ENCODE results near the gene POLR3A.
A peak's percentile ranks its signal among the peaks of the same experiment; 100 is the strongest.

POLR3A gene

GRCh38 chr10:77974396-77975074 lies 54.8 kb downstream of the POLR3A start:
- peak; percentile 56 for TF ChIP-seq CTCF (IDR thresholded peaks at IDR 0.05; ENCODE audit: low read depth, low read length)
- DNase-seq, result peak; percentile 61
- Histone ChIP-seq H3K4me3 (ENCODE audit: low read depth, low read length) (no peak overlapping the region), H3K27me3 (ENCODE audit: insufficient read depth, low read depth, severe bottlenecking) (no peaks in the 10 kb centered on the region), H3K9me3 (ENCODE audit: severe bottlenecking) (no peaks in the 10 kb centered on the region), H3K27ac (peak overlapping the region; percentile 69; the same call in 1 of the 2 replicates), H3K36me3 (peaks cover 39% of the 10 kb centered on the region)

GRCh38 chr10:77973276-77973675 lies 56.0 kb downstream of the POLR3A start:
- no peak for TF ChIP-seq CTCF (IDR thresholded peaks at IDR 0.05; ENCODE audit: low read depth, low read length)
- no peaks in the 10 kb centered on the region for H3K9me3 ChIP-seq (ENCODE audit: severe bottlenecking)
- no peak overlapping the region for H3K4me3 ChIP-seq (ENCODE audit: low read depth, low read length)
- H3K27ac ChIP-seq, result peak overlapping the region; percentile 69
- peak; percentile 67 for DNase-seq
- H3K36me3 ChIP-seq, result peaks cover 29% of the 10 kb centered on the region
- no peaks in the 10 kb centered on the region for H3K27me3 ChIP-seq (ENCODE audit: insufficient read depth, low read depth, severe bottlenecking)

GRCh38 chr10:77972148-77972547 lies 57.2 kb downstream of the POLR3A start:
- no peak for TF ChIP-seq CTCF (IDR thresholded peaks at IDR 0.05; ENCODE audit: low read depth, low read length)
- DNase-seq, result no peak
- Histone ChIP-seq H3K27me3 (ENCODE audit: insufficient read depth, low read depth, severe bottlenecking) (no peaks in the 10 kb centered on the region), H3K4me3 (ENCODE audit: low read depth, low read length) (no peak overlapping the region), H3K27ac (no peak overlapping the region), H3K9me3 (ENCODE audit: severe bottlenecking) (no peaks in the 10 kb centered on the region), H3K36me3 (peaks cover 20% of the 10 kb centered on the region)

- no peaks in the 10 kb centered on the region for H3K9me3 ChIP-seq (ENCODE audit: severe bottlenecking)
- no peaks in the 10 kb centered on the region for H3K27me3 ChIP-seq (ENCODE audit: insufficient read depth, low read depth, severe bottlenecking)
- H3K36me3 ChIP-seq, result peaks cover 16% of the 10 kb centered on the region
- no peak for TF ChIP-seq CTCF (IDR thresholded peaks at IDR 0.05; ENCODE audit: low read depth, low read length)
- DNase-seq, result no peak
- no peak overlapping the region for H3K4me3 ChIP-seq (ENCODE audit: low read depth, low read length)
- H3K27ac ChIP-seq, result 0 out of 2 replicates have a peak overlapping the region, but pooled peaks have one; percentile 20
Measured at GRCh38 chr10:77971804-77972144, 57.5 kb downstream of the POLR3A start.

- Histone ChIP-seq H3K9me3 (ENCODE audit: severe bottlenecking) (no peaks in the 10 kb centered on the region), H3K27ac (0 out of 2 replicates have a peak overlapping the region, but pooled peaks have one; percentile 20), H3K27me3 (ENCODE audit: insufficient read depth, low read depth, severe bottlenecking) (no peaks in the 10 kb centered on the region), H3K36me3 (peaks cover 12% of the 10 kb centered on the region), H3K4me3 (ENCODE audit: low read depth, low read length) (no peak overlapping the region)
- no peak for DNase-seq
- TF ChIP-seq CTCF (IDR thresholded peaks at IDR 0.05; ENCODE audit: low read depth, low read length), result no peak
Measured at GRCh38 chr10:77970869-77971803, 58.2 kb downstream of the POLR3A start.

Measured in WERI-Rb-1 (cell line).